ENCODE data around the gene FNDC3A.
A peak's percentile ranks its signal among the peaks of the same experiment; 100 is the strongest.

The FNDC3A gene

DNA sequence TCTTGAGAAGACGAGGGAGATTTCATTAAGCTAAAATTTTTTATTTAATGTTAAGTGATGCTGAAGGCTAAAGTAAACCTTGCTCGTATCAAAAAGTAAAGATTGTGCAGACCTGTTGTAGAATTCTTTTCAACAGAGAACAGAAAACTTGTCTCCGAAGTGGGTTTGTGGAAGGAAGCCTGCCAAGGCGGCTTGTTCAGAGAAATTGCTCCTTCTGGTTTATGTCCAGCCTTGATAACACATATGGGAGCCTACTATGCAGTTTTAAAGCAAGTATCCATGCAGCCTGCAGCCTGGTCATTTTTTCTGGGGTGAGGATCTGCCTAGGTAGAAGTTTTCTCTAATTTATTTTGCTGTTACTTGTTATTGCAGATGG is 245.9 kb downstream of the FNDC3A start:
- H3K4me3 ChIP-seq (ENCODE audit: low read length) = no peak overlapping the region
- no peak for DNase-seq (ENCODE audit: low read depth)
- TF ChIP-seq, protein P1, sequence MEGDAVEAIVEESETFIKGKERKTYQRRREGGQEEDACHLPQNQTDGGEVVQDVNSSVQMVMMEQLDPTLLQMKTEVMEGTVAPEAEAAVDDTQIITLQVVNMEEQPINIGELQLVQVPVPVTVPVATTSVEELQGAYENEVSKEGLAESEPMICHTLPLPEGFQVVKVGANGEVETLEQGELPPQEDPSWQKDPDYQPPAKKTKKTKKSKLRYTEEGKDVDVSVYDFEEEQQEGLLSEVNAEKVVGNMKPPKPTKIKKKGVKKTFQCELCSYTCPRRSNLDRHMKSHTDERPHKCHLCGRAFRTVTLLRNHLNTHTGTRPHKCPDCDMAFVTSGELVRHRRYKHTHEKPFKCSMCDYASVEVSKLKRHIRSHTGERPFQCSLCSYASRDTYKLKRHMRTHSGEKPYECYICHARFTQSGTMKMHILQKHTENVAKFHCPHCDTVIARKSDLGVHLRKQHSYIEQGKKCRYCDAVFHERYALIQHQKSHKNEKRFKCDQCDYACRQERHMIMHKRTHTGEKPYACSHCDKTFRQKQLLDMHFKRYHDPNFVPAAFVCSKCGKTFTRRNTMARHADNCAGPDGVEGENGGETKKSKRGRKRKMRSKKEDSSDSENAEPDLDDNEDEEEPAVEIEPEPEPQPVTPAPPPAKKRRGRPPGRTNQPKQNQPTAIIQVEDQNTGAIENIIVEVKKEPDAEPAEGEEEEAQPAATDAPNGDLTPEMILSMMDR (conservative IDR thresholded peaks at IDR 0.05; ENCODE audit: low read depth, low read length) = no peak

DNA sequence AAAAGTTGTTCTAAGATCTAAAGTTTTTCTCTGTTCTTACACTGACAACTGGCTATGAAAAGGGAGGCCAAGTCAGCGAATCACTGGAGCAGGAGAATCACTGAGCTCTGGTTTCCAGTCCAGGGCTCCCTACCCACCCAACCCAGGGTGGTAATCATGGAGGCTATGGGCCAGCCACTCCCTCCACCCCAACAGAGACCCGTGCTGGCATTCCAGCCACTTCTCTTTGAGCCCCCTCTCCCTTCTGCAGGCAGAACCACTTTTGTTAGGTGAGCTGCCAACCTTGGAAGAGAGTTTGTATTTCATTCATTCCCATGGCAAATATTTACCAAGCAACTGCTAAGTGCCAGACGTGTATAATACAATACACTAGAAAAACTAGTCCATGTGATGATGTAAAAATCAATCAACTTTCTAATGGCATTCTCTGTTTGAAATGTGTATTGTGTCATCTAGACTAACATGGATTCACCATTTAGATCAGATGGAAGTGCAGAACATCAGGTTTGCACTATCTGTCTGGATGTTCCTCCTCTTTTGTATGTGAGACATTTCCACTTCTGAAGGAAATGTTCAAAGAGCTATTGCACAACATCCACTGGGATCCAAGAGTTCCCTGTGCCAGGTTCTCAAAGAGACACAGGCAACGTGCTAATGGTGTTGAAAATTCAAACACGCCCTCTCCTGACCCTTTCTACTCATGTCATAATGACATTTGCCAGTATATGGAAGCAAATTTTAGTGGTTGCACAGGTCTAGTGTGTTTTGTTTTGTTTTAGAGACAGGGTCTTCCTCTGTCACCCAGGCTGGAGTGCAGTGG is 249.7 kb downstream of the FNDC3A start:
- DNase-seq (ENCODE audit: low read depth) = no peak
- TF ChIP-seq, protein P1 (conservative IDR thresholded peaks at IDR 0.05; ENCODE audit: low read depth, low read length) = no peak
- no peak overlapping the region for H3K4me3 ChIP-seq (ENCODE audit: low read length)

DNA sequence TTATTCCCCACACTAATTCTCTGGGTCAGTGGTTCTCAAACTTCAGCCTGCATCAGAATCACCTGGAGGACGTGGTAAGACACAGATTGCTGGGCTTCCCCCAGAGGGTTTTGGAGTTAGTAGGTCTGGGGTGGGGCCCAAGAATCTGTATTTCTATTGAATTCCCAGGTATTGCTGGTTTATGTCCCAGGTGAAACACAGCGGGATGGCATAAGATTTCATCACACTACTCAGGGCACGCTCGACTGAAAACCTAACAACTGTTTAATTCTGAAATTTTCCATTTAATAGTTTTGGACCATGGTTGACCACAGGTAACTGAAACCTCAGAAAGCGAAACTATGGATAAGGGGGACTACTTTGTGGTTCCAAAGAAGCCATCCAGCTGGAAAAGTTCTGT is 250.9 kb downstream of the FNDC3A start:
- DNase-seq (ENCODE audit: low read depth) = no peak
- TF ChIP-seq, protein P1 (conservative IDR thresholded peaks at IDR 0.05; ENCODE audit: low read depth, low read length) = no peak
- no peak overlapping the region for H3K4me3 ChIP-seq (ENCODE audit: low read length)

DNA sequence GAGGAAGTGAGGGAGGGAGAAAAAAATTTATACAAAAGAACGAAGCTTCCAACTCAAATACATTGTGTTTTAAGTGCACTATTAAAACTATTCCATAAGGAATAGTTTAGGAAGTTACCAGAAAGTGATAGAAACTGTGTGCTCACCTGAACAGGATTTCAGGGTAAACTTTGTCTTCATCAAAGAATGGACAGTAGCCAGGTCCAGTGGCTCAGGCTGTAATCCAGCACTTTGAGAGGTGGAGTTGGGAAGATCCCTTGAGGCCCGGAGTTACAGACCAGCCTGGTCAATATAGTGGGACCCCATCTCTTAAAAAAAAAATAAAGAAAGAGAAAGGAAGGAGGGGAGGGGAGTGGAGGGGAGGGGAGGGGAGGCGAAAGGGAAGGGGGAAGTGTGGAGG is 259.0 kb downstream of the FNDC3A start:
- H3K4me3 ChIP-seq (ENCODE audit: low read length) = no peak overlapping the region
- TF ChIP-seq, protein P1 (conservative IDR thresholded peaks at IDR 0.05; ENCODE audit: low read depth, low read length) = no peak
- no peak for DNase-seq (ENCODE audit: low read depth)

DNA sequence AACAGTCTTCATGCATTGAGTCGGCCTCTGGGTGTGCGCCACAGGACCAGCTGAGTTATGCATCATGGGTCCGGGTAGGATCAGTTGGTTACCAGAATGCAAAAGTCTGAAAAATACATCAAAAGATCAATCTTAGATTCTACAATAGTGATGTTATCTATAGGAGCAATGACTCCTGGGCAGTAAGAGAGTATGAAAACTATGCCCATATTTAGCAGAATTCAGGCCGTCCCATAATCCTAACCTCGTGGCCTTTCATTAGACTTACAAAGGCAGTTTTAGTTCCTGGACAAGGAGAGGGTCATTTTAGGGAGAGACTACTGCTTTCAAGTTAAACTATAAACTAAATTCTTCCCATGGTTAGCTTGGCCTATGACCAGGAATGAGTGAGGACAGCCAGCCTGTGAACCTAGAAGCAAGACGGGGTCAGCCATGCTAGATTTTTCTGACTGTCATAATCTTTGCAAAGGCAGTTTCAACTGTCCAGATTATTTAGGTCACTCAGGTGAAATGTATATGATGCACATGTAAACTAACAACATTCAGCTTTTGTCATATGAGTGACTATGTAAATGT is 260.2 kb downstream of the FNDC3A start:
- TF ChIP-seq, protein P1 (conservative IDR thresholded peaks at IDR 0.05; ENCODE audit: low read depth, low read length) = no peak
- H3K4me3 ChIP-seq (ENCODE audit: low read length) = no peak overlapping the region
- DNase-seq (ENCODE audit: low read depth) = no peak

DNA sequence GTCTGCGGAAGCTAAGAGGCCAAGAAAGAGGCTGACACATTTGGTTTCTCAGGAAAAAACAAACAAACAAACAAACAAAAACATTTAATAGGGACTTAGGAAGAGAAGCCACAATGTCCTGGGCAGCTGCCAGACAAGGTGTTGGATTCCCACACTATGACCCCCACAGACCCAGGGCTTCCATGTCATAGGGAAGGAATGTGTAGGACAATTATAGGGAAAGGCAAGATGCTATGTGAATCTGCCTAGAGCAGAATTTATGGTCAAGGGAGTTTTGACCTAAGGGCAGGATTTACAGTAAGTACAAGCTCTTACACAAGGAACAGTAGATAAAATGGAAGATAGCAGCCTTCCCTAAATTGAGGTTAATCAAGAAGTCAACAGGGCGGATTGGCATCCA is 262.9 kb downstream of the FNDC3A start:
- no peak overlapping the region for H3K4me3 ChIP-seq (ENCODE audit: low read length)
- no peak for DNase-seq (ENCODE audit: low read depth)
- TF ChIP-seq, protein P1 (conservative IDR thresholded peaks at IDR 0.05; ENCODE audit: low read depth, low read length) = no peak

DNA sequence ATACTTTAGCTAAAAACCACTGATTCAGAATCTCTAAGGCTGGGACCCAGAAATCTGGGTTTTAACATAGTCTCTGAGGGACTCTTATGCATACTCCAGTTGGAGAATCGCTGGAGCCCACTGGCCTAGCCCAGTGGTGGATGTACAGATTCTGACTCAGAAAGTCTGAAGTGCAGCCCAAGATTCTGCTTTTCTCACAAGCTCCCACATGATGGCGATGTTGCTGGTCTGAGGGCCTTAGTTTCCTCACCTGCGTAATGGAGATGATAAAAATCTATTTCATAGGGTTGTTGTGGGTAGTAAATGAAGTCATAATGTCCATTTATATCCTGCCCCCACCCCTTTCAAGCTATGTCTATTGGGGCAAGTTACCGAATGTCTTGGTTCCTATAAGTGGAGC is 264.3 kb downstream of the FNDC3A start:
- TF ChIP-seq, protein P1 (conservative IDR thresholded peaks at IDR 0.05; ENCODE audit: low read depth, low read length) = peak; percentile 62
- no peak overlapping the region for H3K4me3 ChIP-seq (ENCODE audit: low read length)
- no peak for DNase-seq (ENCODE audit: low read depth)

Measured in retinal pigment epithelial cell (primary cell).